Measurements from ENCODE around the gene CLSTN2. TPM values are rescaled to one million over a fixed set of nuclear protein-coding genes. Genes with fewer than 3 reads are reported as not detected.

Gene CLSTN2
- total RNA-seq, 2 donors from 2014 or later, result 0.82 to 1.3 TPM

GRCh38 chr3:139917226-139917785 lies 17.7 kb upstream of the CLSTN2 start:
- H3K4me1 ChIP-seq, result no peaks in the 10 kb centered on the region
- H3K27me3 ChIP-seq, result no peaks in the 10 kb centered on the region
- no peaks in the 10 kb centered on the region for H3K9me3 ChIP-seq
- H3K27ac ChIP-seq, result no peak overlapping the region
- H3K9ac ChIP-seq (ENCODE audit: low read depth in 2 of 2, low read length in 2 of 2), result no peak overlapping the region
- H3K4me3 ChIP-seq, result no peak overlapping the region
- no peak for DNase-seq
- TF ChIP-seq CTCF (IDR thresholded peaks at IDR 0.05), result no peak
- intact Hi-C loops (cut with DNase I), result no loop called here
- no peaks in the 10 kb centered on the region for H3K36me3 ChIP-seq

- H3K9ac ChIP-seq (ENCODE audit: low read depth in 2 of 2, low read length in 2 of 2), result no peak overlapping the region
- H3K27ac ChIP-seq, result no peak overlapping the region
- no peaks in the 10 kb centered on the region for H3K9me3 ChIP-seq
- H3K4me1 ChIP-seq, result no peaks in the 10 kb centered on the region
- no peak overlapping the region for H3K4me3 ChIP-seq
- peaks cover 5% of the 10 kb centered on the region for H3K27me3 ChIP-seq
- no peaks in the 10 kb centered on the region for H3K36me3 ChIP-seq
- DNase-seq, result no peak
- intact Hi-C loops (cut with DNase I), result no loop called here
- no peak for TF ChIP-seq CTCF (IDR thresholded peaks at IDR 0.05)
Observed at GRCh38 chr3:139928708-139929505, 6.1 kb upstream of the CLSTN2 start.

GRCh38 chr3:139930211-139930610 lies 4.8 kb upstream of the CLSTN2 start:
- no peaks in the 10 kb centered on the region for H3K9me3 ChIP-seq
- H3K27ac ChIP-seq, result no peak overlapping the region
- intact Hi-C loops (cut with DNase I), result no loop called here
- no peak overlapping the region for H3K9ac ChIP-seq (ENCODE audit: low read depth in 2 of 2, low read length in 2 of 2)
- H3K4me1 ChIP-seq, result peaks cover under 1% of the 10 kb centered on the region
- no peak for TF ChIP-seq CTCF (IDR thresholded peaks at IDR 0.05)
- no peak overlapping the region for H3K4me3 ChIP-seq
- H3K27me3 ChIP-seq, result peaks cover 17% of the 10 kb centered on the region
- DNase-seq, result no peak
- H3K36me3 ChIP-seq, result no peaks in the 10 kb centered on the region

GRCh38 chr3:139933766-139934165 lies 1.2 kb upstream of the CLSTN2 start:
- no peak overlapping the region for H3K9ac ChIP-seq (ENCODE audit: low read depth in 2 of 2, low read length in 2 of 2)
- DNase-seq, result no peak
- H3K4me1 ChIP-seq, result peaks cover 6% of the 10 kb centered on the region
- intact Hi-C loops (cut with DNase I), result no loop called here
- no peak overlapping the region for H3K27ac ChIP-seq
- no peak for TF ChIP-seq CTCF (IDR thresholded peaks at IDR 0.05)
- no peaks in the 10 kb centered on the region for H3K36me3 ChIP-seq
- peaks cover 32% of the 10 kb centered on the region for H3K27me3 ChIP-seq
- H3K4me3 ChIP-seq, result no peak overlapping the region
- no peaks in the 10 kb centered on the region for H3K9me3 ChIP-seq

GRCh38 chr3:139934613-139935015 lies 371 bp upstream of the CLSTN2 start:
- TF ChIP-seq CTCF (IDR thresholded peaks at IDR 0.05), result no peak
- H3K36me3 ChIP-seq, result no peaks in the 10 kb centered on the region
- no peak overlapping the region for H3K27ac ChIP-seq
- no peak overlapping the region for H3K9ac ChIP-seq (ENCODE audit: low read depth in 2 of 2, low read length in 2 of 2)
- H3K9me3 ChIP-seq, result no peaks in the 10 kb centered on the region
- peaks cover 6% of the 10 kb centered on the region for H3K4me1 ChIP-seq
- intact Hi-C loops (cut with DNase I), result no loop called here
- peak; percentile 24 for DNase-seq
- peak overlapping the region; percentile 23 for H3K4me3 ChIP-seq
- peaks cover 32% of the 10 kb centered on the region for H3K27me3 ChIP-seq

Measured in colonic mucosa (tissue), 4 donors.